ENCODE measurements around the gene OOEP.
"Not testable (repeated sequence)": the region's sequence is repeated elsewhere in the genome, so short reads cannot be mapped to it uniquely, and the experiment has no call there.

Gene OOEP

DNA sequence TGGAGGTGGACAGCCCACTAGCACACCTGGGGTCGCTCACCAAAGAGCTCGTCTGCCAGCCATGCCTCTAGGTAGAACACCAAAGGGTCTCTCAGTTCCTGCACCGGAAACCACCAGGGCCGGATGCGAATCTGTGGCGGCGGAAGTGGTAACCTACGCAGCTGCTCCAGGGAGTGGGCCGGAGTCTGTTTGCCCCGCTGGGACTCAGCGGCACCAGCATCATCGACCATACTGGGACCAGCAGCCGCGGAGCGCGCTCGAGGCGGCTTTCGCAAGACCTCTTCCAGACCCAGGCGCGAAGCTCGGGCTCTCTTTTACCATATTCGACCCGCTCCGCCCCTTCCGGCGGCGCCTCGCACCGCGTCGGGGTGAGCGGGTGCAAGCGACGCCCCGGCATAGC is at the start of gene OOEP:
Gene OOEP, minus strand, starts transcription at position 335 of the 400 bp plus-strand sequence. Its CDS starts 105 bp downstream, at position 230.
- no peak for DNase-seq

DNA sequence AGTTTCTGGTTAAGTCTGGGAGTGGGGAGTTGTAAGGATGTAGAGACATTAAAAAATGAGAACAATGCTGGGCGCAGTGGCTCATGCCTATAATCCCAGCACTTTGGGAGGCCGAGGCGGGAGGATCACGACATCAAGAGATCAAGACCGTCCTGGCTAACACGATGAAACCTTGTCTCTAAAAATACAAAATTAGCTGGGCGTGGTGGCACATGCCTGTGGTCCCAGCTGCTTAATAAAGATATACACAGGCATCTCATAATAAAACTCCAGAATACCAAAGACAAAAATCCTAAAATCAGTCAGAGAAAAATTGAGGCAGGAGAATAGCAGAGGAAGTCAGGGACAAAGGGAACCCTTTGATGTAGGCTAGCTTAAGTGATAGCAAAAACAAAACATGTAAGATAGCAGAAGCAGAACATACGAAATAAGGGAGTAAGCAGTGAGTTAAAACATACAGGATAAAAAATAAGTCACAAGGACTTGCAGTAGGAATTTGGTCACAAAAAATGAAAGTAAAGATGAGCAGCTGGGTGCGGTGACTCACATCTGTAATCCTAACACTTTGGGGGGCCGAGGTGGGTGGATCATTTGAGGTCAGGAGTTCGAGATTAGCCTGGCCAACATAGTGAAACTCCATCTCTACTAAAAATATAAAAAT is 48.5 kb upstream of the OOEP start:
- DNase-seq: no peak

DNA sequence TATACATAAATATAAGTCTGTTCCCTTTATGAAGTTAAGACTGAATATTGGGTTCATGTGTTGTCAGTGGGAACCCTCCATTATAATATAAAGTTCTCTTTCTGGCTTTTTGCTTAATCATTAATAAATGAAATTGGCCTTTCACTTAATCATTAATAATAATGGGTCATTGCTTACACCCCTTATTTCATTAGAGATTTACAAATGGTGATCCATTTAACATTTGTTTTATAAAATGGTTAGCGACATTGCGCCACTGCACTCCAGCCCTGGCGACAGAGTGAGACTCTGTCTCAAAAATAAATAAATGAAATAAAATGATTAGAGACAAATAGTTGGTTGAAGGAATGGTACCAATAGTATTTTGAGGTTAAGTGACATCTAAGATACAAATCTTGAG is 43.4 kb upstream of the OOEP start:
- no peak for DNase-seq

DNA sequence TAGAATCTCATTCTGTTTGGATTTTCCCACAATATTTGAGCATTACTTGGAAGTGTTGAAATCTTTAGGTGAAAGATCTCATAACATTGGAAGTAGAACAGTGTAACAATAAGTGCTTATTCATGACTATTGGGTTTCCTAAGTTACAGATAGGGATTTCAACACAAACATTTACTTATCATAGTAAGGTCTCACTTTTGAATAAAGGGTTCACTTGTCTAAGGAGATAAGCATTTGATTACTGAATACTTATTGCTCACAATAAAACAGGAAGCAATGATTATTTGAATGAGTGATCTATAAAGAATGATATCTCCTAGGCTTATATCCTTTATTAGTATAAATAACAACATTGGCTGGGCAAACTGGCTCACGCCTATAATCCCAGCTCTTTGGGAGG is 39.7 kb upstream of the OOEP start:
- DNase-seq: no peak

DNA sequence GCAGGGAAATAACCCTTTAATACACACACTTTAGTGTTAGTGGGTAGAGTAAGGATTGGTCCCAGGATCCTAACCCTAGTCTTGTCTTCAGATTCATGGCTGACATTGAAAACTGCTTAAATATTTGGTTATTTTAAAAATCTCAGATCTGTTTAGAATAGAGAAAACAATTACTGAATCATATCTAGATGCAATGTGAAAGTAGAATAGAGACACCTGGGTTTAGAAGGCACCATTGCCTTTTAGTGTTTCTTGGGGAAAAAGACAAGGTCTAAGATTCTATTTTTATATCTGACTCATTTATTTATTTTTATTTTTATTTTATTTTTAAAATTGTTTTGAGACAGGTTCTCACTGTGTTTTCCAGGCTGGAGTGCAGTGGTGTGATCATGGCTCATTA is 31.0 kb upstream of the OOEP start:
- no peak for DNase-seq

DNA sequence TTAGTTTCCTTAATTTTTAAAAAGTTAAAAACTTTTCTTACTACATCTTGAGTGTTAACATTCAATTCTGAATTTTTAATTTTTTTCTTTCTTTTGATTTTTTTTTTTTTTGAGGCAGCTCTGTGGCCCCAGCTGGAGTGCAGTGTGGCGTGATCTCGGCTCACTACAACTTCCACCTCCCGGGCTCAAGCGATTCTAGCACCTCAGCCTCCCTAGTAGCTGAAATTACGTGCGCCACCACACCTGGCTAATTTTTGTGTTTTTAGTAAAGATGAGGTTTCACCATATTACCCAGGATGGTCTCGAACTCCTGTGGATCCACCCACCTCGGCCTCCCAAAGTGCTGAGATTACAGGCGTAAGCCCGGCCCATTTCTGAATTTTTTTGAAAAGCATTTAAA is 26.2 kb upstream of the OOEP start:
- no peak for DNase-seq

DNA sequence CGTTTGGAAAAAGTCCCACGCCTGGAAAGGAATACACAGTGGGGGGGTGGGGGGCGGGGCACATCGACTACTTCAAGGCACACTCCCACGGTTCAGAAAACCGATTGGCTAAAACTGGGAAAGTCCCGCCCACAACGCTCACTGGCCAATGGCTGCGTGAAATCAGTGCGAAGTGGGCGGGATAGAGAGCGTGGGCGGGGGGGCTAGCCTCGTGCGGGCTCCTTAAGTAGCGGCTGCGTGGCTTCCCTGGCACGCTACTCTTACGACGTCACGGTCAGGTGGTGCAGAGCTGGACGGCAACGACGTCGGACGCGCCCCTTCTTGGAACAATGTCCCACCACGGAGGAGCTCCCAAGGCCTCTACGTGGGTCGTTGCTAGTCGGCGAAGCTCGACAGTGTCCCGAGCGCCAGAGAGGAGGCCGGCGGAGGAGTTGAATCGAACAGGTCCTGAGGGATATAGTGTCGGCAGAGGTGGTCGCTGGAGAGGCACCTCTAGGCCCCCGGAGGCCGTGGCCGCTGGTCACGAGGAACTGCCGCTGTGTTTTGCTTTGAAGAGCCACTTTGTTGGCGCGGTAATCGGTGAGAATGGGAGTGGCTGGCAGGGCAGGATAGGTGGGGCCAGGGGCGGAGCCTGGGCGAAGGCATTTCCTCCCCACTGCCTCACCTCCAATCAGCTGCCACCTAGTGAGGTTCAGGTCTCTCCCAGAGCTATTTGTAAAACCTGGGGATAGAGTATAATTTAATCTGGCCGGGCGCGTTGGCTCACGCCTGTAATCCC is 25.1 kb upstream of the OOEP start, which contains the start of gene DDX43:
Gene DDX43, plus strand, starts transcription at position 252 of the 778 bp plus-strand sequence. Its CDS starts 78 bp downstream, at position 330.
- DNase-seq: peak; percentile 4

DNA sequence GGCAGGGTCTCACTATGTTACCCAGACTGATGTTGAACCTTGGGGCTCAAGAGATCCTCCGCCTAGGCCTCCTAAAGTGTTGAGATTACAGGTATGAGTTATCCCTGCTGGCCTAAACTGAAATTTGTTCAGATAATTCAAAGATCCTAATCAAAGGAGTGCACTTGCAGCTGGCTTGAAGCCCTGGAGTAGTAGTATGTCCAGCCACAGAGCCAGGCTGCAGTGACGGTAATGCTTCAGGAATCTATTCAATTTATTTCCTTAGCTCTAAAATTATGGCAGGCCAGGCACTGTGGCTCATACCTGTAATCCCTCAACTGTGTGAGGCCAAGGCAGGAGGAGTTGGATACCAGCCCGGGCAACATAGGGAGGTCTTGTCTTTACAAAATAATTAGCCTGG is 23.6 kb upstream of the OOEP start:
- no peak for DNase-seq

DNA sequence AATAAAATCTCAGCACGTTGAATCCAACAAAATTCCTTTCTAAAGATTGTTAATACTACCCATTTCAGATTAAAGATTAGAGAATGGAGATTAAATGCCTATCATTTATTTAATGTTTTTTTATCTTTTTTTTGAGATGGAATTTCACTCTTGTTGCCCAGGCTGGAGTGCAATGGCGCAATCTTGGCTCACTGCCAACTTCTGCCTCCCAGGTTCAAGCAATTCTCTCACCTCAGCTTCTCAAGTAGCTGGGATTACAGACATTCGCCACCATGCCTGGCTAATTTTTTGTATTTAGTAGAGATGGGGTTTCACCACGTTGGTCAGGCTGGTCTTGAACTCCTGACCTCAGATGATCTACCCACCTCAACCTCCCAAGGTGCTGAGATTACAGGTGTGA is 22.5 kb upstream of the OOEP start:
- DNase-seq: not testable (repeated sequence)

DNA sequence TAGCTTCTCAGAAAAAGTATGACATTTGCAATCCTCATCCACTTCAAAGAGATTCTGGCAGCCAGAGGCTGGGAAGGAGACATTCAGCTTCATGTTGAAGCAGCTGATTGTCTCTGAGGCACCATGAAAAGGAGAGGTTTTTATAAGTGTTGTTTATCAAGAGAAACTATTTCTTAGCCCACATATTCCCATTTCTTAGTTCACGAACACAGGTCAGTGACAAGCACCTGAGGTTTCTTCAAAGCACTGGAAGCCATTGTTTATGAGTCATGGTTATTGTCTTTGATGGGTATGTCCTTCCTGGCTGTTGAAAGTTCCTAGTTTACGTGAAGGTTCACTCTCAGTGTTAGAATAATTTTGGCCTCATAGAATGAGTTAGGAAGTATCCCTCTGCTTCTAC is 22.0 kb upstream of the OOEP start:
- DNase-seq: no peak

DNA sequence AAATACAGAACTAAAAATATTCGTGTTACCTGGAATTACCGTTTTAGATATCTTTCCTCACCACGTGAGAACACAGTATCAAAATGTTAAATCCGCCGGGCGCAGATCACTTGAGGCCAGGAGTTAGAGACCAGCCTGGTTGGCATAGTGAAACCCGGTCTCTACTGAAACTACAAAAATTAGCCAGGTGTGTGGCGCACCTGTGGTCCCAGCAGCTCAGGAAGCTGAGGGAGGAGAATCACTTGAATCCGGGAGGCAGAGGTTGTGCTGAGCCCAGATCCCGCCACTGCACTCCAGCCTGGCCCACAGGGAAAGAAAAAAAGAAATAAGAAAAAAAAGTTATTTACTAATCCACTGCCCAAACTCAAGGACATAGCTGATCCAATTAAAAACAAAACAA is 20.2 kb upstream of the OOEP start:
- DNase-seq: no peak

DNA sequence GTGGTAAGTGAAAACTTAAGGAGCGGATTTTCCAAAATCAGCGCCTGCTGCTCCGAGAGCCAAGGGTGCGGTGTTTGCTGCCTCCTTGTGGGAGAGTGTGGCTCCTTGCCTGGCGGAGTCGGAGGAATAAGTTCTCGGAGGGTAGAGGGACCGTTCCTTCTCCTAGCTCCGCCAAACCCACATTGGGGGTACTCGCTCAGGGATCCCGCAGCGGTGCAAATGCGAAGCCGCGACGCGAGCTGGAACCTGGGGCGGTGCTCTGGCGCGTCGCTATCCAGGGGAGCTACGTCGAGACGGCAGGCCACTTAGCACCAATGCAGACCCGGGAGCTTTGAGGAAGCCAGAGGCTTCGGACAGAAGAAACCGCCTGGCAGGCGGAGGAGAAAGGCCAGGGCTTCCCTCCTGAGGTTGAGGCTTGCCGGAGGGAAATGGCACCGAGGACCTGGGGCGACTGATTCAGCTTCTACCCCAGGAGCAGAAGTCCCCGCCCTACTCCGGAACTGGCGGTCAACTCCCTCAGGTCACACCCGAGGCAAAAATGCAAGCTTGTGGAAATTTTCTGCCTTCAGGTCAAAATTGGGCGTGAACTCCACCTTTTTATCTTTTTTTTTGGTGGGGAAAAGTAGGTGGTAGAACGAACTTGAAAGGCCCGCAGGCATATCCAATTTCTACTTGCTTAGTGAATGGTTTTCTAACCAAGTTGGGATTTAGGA is 19.3 kb upstream of the OOEP start:
- DNase-seq: peak; percentile 82

DNA sequence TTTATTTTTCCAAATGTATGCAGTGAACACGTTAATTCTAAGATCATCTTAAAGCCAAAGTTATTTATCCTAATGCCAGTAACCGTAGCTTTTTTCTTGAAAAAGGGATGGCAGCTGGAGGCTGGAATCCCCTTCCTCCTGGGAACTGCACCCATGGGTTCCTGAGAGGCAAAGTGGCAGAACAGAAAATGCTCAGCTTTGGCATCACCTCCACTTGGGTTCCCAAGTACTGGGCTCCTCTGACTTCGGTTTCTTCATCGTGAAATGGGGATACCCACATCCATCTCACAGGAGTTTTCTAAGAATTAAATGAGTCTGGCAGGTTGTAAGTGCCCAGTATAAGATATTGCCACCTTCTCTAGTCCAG is 18.7 kb upstream of the OOEP start:
- no peak for DNase-seq

DNA sequence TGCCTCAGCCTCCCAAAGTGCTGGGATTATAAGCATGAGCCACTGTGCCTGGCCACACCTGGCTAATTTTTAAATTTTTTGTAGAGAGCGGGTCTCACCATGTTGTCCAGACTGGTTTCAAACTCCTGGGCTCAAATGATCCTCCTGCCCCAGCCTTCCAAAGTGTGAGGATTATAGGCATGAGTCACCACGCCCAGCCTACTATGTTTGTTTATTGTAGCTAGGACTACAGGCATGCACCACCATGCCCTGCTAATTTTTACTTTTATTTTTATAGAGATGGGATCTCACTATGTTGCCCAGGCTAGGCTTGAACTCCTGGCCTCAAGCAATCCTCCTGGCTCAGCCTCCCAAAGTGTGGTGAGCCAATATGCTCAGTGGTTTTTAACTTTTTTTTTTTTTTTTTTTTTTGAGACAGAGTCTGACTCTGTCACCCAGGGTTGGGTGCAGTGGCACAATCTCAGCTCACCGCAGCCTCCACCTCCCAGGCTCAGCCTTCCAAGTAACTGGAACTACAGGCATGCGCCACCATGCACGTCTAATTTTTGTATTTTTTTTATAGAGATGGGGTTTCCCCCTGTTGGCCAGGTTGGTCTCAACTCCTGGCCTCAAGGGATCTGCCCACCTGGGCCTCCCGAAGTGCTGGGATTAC is 12.9 kb upstream of the OOEP start:
- no peak for DNase-seq

DNA sequence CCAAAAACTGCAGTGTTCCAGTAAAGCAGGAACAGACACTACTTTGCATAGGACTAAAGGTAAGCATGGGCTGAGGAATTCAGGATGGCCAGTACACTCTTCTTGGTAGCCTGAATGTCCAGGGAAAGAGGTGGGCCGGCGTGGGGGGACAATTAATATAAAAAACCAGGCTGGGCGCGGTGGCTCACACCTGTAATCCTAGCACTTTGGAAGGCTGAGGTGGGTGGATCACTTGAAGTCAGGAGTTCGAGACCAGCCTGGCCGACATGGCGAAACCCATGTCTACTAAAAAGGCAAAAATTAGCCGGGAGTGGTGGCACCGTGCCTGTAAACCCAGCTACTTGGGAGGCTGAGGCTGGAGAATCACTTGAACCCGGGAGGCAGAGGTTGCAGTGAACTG is 11.8 kb upstream of the OOEP start:
- DNase-seq: not testable (repeated sequence)

DNA sequence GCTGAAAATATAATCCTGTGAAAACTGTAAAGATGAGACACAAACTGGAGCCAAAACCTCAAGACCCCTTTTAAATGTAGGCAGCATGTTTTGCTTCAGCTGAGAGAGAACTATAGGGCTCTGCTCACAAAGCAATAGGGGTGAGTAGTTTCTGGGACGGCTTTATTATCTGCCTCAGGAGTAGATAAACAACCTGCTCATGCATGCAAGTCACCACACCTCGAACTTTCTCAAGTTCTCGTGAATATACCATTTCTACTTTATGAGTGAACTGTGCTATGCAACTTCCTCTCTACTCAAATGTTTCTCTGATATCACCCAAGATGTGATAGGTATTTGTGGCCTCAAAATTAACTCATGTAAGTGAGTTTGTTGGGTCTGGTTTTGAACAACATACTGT is 7.5 kb upstream of the OOEP start:
- DNase-seq: no peak

DNA sequence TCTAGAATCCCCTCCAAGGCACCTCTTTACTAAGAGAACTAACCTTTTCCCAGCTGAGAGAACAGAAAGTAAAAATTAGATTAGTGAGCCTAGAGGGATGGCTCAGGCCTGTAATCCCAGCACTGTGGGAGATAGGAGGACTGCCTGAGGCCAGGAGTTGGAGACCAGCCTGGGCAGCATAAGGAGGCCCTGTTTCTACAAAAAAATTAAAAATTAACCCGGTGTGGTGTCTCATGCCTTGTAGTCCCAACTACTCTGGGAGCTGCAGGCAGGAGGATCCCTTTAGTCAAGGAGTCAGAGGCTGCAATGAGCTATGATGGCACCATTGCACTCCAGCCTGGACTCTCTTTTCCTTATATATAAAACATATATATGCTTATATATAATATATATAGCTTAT is 5.5 kb upstream of the OOEP start:
- DNase-seq: no peak

DNA sequence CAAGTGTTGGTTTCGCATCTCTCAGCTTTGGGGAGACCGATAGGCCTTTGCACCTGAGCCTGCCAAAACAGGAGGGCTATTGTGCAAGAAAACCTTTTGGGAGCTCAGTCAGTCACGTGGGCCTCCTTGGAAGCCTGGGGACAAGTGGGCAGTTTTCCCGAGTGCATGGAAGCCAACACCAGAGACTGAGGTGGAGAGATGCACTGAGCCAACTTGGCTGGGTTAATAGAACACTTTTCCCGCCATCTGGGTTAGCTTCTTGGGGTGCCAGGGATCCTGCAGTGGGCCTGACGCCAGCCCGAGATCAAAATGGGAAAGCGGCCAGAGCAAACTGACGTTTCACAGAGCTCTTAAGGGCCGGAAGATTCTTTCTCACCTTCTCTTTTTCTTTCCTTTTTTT is 2.8 kb upstream of the OOEP start:
- no peak for DNase-seq

DNA sequence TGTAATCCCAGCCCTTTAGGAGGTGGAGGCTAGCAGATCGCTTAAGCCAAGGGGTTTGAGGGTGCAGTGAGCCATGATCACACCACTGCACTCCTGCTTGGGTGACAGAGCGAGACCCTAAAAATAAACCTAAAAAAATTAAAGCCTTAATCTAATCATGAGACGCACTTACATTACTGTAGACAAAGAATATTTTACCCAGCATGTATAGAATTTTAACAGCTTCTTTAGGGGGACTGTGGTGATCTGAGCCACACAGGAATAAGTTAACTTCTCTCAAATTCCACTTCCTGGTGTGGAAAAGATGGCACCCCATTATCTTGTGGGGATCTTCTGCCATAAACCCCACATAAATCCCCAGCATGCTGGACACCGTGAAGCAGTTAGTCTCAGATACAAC is 2.3 kb upstream of the OOEP start:
- no peak for DNase-seq

DNA sequence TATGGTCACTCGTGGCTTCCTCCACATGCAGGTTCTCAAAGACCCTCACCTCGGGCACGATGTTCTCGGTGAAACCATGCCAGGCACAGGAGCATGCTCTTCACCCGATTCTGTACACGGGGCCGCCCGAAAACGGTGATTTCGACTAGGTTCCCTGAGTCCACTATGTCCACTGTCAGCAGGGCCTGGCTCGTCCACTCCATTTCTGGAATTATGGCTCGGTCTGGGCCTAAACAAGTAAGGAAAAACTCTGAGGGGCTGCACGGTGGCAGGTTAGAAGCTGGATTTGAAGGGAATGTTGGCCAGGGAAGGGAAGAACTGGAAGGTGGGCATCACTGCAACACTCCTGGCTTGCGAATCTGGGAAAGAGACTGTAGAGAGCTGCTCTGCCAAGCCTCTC is 540 bp downstream of the OOEP start:
- DNase-seq: no peak

DNA sequence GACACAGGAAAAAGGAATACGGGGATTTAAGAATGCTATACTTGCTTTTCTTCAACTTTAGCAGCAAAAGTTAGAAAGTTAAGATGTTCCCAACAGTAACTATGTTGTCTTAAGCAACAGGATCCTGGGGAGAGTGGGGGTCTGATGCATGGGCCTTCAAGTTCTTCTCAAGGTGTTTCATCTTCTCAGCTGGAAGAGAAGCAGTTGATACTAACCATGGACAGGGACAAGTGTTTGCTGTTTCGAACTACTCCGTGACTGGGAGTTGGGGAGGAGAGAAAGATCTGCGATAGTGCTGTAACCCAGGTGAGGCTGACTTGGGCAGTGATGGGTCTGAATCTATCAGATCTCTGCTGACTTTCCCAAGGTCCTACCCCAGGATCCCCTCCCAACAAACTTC is 1.0 kb downstream of the OOEP start:
- DNase-seq: no peak

DNA sequence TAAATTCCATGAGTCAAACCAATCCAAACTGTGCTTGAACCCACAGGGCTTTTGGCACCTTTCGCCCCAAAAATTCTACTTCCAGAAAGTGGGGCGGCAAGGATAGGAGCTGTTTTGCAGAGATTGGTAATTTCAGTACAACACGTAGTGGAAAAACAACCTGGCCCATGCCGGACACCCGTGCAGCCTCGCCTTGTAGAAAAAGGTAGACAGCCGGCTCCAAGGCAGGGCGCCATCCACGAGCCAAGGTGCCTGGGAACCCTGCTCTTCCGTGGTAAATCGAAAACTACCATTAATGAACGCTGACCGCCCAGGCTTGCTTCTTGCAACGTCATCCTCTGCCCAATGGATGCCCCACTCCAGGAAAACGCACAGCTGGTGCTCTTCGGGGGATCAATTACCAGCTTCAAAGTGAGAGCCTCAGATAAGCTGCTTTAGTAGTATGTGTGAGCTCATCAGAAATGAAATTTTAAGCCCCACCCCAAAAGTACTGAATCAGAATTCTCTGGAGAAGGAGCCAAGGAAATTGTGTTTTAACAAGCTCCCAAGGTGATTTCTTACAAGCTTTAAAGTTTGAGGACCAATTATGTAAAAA is 1.8 kb downstream of the OOEP start:
- DNase-seq: no peak

DNA sequence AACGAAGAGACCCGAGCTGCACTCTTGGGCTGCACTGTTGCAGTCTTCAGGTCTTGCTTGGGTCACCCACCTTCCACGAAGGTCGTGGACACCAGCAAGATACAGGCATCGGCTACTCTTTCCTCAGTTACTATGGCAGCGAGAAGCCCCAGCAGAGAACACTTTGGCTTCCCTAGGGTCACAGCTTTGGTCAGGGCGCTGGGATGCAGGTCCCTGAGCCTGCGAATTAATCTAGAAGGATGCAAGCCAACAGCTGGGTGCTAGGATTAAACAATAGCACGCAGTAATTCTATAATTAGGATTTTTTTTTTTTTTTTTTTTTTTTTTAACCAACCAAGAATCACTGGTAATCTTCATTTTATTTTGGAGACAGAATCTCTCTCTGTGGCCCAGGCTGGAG is 5.1 kb downstream of the OOEP start:
- no peak for DNase-seq
